ENCODE results near the gene MVP.

MVP gene

DNA sequence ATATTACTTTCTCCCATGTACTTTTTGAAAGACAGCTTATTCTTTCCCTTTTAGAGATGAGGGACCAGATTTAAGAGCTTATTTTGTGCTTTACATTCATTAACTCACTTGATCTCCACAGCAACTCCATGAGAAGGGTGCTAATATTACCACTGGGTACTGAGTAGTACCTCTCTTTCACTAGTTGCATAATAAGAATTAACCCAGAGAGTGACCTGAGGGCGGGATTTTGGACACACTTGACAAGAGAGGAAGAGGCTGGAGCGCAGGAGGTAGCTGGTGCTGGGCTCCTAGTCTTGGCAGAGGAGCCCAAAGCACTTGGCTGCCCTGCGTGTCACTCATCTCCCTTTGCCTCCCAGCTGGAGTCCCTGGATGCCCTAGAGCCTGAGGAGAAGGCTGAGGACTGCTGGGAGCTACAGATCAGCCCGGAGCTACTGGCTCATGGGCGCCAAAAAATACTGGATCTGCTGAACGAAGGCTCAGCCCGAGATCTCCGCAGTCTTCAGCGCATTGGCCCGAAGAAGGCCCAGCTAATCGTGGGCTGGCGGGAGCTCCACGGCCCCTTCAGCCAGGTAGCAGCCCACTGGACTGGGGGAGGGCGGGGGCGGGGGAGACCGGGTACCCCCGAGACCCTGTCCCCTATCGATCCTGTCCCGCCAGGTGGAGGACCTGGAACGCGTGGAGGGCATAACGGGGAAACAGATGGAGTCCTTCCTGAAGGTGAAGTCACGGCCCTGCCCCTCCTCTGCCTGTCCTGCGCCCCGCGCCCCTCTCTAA is 15.6 kb upstream of the MVP start:
- DNase-seq (ENCODE audit: low read depth in 3 of 3), result no peak

DNA sequence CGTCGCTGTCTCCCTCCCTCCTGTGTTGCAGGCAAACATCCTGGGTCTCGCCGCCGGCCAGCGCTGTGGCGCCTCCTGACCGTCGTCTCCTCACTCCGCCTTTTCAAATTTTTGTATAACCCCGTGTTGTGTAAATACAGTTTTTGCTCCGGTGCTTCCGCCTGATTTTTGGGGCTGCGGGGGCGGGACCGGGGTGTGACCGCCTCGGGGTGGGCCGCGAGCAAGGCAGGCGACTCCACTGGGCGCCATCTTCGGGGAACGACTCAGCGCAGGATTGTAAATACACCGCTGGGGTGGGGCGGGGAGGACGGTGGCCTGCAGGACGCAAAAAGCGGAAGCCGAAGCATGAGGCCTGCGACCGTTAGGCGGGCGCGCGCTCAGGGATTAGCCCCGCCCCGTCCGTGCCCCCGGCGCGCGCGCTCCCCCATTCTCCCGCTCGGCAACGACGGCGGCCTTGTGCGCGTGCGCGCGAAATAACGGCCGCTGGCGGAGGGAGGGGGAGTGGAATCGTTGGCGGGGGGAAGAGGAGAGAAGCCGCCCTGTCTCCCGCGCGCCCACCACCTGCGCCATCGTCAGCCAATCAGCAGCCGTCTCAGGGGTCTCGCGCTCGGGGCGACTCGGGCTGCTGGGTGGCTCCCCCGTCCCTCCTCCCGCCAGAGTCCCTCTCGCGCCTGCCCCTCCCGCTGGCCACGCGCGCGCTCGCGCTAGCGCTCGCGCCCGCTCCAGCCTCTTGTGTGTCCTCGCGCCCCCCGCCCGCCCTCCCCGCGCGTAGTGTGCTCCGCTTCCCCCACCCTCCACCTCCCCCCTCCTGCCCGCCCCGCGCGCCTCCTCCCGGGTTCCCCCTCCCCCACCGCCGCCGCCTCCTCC is 14.8 kb upstream of the MVP start:
- DNase-seq (ENCODE audit: low read depth in 3 of 3), result peak; percentile 93 to 98 (median 93)

DNA sequence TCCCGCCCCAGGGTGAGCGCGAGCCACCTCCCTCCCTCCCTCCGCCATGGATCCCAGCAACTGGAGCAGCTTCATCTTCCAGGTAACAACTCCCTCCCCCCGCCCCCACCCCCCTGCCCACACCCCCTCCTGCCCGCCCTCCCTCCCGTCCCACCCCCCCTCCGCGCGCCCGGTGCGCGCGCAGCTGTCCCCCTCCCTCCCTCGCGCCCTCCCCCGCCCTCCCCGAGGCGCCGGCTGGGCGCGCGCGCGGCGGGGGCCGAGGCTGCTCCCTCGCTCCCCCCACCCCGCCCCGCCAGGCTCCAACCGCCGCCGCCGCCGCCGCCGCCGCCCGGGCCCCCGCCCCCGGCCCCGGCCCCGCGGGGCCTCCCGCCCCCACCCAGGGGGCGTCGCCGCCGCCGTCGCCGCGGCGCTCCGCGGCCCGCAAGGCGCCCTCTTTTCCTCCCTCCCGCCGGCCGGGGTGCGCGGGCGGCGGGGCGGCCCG is 14.1 kb upstream of the MVP start, which contains the start of gene MAZ:
MAZ (plus strand) TSS at position 431 of the 481 bp plus-strand sequence. CDS start 173 bp downstream, outside the sequence.
- DNase-seq (ENCODE audit: low read depth in 3 of 3), result peak in 2 of 3 experiments; percentile 63 to 75

DNA sequence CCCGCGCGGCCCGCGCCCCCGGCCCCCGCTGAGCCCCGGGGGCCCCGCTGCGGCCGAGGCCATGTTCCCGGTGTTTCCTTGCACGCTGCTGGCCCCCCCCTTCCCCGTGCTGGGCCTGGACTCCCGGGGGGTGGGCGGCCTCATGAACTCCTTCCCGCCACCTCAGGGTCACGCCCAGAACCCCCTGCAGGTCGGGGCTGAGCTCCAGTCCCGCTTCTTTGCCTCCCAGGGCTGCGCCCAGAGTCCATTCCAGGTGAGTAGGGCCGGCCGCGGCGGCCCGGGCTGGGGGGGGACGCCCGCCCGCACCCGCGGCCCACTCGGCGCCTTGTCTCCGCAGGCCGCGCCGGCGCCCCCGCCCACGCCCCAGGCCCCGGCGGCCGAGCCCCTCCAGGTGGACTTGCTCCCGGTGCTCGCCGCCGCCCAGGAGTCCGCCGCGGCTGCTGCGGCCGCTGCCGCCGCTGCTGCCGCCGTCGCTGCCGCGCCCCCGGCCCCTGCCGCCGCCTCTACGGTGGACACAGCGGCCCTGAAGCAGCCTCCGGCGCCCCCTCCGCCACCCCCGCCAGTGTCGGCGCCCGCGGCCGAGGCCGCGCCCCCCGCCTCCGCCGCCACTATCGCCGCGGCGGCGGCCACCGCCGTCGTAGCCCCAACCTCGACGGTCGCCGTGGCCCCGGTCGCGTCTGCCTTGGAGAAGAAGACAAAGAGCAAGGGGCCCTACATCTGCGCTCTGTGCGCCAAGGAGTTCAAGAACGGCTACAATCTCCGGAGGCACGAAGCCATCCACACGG is 13.4 kb upstream of the MVP start:
- peak in 2 of 3 experiments; percentile 32 to 71 for DNase-seq (ENCODE audit: low read depth in 3 of 3)

DNA sequence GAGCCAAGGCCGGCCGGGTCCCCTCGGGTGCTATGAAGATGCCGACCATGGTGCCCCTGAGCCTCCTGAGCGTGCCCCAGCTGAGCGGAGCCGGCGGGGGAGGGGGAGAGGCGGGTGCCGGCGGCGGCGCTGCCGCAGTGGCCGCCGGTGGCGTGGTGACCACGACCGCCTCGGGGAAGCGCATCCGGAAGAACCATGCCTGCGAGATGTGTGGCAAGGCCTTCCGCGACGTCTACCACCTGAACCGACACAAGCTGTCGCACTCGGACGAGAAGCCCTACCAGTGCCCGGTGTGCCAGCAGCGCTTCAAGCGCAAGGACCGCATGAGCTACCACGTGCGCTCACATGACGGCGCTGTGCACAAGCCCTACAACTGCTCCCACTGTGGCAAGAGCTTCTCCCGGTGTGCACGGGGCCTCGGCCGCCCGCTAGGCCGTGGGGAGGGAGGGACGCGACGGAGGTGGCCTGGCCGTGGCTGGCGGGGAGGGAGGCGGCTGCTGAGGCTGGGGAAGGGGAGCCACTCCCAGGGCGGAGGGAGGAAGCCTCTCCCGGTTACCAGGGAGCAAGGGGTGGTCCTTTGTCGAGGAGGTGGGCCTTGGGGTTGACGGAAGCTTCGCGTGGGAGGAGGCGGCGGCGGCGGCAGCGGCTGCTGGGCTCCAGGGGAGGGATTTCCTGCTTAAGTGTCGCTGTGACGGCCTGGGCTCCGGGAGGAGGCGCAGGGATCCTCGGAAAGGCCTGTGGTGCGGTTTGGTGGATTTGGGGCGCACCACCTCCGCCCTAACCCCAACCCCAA is 12.6 kb upstream of the MVP start:
- DNase-seq (ENCODE audit: low read depth in 3 of 3), result peak; percentile 78 to 90 (median 78)

DNA sequence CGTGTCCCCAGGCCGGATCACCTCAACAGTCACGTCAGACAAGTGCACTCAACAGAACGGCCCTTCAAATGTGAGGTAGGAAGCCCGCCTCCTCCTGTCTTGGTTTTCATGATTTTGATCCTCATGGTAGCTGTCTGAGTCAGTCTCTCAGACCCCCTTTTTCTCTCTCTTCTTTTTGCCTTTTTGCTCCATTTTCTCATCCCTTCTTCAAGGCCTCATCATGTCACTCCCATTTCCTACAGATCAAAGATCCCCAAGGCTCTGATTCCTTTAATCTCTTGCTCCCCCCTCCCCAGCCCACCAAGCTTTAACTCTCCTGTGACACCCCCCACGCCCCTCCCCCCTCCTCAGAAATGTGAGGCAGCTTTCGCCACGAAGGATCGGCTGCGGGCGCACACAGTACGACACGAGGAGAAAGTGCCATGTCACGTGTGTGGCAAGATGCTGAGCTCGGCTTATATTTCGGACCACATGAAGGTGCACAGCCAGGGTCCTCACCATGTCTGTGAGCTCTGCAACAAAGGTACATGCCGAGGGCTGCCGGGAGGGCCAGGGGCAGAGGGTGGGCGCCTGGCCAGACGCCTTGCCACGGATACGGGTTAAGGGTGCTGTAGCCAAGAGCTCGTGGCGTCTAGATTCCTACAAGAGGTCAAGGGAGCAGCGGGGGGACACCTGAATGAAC is 11.9 kb upstream of the MVP start:
- peak in 2 of 3 experiments; percentile 19 to 47 for DNase-seq (ENCODE audit: low read depth in 3 of 3)

DNA sequence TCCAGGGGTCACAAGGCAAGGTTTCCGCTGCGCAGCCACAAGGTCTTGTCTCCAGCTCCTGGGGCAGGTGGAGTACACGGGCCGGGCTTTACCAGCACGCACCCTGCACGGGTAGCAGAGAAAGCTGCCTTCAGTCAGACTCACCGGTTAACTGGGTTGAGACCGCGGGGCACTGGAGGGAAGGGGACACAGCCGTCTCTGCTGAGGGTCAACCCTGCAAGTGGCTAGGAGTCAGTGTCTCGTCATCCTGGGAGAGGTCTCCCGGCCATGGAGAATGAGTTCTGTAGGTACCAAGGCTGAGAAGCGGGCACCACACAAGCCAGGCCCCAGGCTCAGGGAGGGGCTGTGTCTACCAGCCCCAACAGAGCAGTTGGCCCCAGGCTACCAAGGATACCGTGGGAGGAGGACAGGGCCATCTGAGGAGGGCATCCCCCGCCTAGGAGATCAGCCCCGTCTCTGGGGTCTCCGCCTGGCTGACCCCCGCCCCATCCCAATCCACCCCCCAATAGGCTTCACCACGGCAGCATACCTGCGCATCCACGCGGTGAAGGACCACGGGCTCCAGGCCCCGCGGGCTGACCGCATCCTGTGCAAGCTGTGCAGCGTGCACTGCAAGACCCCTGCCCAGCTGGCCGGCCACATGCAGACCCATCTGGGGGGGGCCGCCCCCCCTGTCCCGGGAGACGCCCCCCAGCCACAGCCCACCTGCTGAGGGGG is 11.1 kb upstream of the MVP start:
- no peak for DNase-seq (ENCODE audit: low read depth in 3 of 3)

DNA sequence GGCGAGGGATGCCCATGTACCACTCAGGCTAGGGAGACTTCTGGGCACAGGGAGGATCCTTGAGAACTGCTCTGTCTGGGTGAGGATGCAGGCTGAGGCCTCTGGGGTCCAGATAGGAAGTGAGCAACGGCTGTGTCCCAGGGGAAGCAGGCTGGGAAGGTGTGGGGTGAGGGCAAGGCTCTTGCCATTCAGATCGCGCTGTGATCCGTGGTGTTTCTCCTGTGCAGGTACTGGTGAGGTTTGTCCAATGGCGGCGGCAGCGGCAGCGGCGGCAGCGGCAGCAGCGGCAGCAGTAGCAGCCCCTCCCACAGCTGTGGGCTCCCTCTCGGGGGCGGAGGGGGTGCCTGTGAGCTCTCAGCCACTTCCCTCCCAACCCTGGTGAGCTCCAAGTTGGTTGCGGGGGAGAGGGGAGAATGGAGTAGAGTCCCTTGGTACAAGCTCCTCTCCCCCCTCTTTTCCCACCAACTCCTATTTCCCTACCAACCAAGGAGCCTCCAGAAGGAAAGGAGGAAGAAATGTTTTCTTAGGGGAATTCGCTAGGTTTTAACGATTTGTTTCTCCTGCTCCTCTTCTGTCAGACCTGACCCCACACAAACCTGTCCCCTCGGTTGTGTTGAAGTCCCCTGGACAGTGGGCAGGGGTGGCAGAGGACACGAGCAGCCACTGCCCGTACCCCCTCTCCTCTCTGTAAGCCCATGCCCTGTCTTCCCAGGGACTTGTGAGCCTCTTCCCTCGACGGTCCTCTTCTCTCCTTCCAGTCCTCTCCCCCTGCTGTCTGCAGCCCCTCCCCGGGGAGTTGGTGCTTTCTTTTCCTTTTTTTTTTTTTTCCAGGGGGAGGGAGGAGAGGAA is 10.2 kb upstream of the MVP start:
- peak in 1 of 3 experiments; percentile 42 for DNase-seq (ENCODE audit: low read depth in 3 of 3)

DNA sequence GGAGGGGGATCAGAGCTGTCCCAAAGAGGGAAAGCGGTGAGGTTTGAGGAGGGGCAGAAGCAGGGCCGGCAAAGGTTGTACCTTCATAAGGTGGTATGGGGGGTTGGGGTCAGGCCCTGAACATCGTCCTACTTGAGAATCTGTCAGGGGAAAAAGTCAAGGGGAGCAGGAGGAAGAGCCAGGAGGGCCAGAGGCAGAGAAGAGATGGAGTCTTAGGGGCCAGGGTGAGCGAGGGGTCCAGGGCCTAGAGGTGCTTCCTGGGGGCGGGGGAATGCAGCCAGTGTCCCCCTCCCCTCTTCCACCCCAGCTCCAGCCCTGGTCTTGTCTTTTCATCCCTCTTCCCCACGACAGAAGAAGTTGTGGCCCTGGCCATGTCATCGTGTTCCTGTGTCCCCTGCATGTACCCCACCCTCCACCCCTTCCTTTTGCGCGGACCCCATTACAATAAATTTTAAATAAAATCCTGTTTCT is 9.5 kb upstream of the MVP start:
- DNase-seq (ENCODE audit: low read depth in 3 of 3), result no peak

DNA sequence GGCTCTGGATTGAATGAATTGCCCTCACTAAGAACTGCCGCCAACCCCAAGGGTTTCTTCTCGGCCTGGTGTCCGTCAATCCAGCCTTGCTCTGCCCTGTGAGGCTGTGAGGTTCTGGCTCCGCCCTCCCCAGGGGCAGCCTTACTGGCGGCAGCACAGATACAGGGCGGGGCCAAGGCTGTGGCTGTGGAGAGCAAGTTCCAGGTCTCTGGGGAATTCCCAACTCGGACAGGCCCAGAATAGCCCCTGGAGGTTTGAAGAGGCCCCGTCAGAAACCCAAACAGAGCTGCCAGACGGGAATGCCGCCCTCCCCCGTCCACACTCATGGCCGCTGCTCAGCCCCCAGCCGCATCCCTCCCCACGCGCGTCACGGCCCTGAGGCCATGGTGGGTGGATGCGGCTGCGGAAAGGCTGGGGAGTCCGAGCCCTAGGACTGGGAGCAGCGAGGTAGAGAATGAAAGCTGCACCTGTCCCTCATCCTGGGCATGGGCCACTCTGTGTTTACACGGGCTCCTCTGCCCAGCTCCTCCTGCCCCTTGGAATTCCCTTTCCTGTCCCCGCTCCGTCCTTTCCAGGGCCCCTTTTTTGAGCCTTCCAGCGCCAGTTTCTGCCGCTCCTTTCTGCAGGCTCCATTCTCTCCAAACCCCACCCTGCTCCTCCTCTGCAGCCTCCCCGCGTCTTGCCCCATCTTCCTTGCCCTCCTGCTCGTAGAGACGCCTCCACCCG is 8.9 kb upstream of the MVP start:
- peak in 2 of 3 experiments; percentile 43 to 84 for DNase-seq (ENCODE audit: low read depth in 3 of 3)

DNA sequence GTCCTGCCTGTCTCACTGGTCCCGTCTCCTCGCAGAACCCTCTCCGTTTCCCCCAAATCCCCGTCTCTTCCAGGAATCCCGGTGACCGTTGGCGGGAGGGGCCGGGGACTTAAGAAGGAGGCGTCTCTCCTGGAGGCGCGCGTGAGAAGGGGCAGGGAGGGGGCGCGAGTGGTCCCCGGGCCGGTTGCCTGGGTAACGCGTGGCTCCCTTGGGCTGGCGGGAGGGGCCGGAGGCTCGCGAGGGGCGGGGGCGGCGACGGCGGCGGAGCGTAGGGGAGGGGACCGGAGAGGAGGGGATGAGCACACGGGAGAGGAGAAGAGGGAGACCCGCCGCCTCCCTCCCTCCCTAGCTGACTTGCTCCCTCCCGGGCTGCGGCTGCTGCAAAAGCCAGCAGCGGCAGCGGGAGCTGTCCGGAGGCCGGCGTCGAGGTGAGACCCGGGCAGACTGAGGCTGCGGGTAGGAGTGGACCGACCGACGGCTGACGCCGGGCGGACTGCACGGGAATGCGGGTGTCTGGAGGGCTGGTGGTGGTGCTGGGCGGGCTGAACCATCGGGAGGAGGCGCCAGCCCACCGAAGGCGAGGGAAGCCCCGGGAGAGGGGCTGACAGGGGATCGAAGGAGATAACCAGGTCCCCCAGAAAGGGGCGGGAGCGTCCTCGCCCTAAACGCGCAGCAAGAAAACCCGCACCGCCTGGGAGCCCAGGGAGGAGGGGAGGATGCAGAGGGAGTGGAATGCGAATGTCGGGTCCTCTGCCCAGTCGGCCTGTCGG is 8.2 kb upstream of the MVP start, which contains the start of gene PRRT2:
PRRT2 (plus strand) TSS at position 298 of the 770 bp plus-strand sequence. CDS start 862 bp downstream, outside the sequence.
- DNase-seq (ENCODE audit: low read depth in 3 of 3), result peak in 1 of 3 experiments; percentile 63

DNA sequence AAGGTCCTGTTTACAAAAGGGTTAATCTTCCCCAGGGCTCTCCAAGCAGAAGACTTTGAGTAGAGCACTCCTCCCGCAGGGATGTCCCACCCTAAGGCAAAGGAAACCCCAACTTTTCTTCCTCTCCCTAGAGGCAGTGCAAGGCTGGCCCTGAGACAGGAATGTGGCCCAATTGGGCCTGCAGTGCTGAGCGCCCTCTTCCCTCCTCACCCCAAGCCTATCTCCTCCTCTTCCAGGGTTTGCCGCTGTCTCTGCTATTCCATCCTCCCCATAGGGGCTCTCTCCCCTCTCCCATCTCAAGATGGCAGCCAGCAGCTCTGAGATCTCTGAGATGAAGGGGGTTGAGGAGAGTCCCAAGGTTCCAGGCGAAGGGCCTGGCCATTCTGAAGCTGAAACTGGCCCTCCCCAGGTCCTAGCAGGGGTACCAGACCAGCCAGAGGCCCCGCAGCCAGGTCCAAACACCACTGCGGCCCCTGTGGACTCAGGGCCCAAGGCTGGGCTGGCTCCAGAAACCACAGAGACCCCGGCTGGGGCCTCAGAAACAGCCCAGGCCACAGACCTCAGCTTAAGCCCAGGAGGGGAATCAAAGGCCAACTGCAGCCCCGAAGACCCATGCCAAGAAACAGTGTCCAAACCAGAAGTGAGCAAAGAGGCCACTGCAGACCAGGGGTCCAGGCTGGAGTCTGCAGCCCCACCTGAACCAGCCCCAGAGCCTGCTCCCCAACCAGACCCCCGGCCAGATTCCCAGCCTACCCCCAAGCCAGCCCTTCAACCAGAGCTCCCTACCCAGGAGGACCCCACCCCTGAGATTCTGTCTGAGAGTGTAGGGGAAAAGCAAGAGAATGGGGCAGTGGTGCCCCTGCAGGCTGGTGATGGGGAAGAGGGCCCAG is 7.3 kb upstream of the MVP start:
- DNase-seq (ENCODE audit: low read depth in 3 of 3), result no peak

DNA sequence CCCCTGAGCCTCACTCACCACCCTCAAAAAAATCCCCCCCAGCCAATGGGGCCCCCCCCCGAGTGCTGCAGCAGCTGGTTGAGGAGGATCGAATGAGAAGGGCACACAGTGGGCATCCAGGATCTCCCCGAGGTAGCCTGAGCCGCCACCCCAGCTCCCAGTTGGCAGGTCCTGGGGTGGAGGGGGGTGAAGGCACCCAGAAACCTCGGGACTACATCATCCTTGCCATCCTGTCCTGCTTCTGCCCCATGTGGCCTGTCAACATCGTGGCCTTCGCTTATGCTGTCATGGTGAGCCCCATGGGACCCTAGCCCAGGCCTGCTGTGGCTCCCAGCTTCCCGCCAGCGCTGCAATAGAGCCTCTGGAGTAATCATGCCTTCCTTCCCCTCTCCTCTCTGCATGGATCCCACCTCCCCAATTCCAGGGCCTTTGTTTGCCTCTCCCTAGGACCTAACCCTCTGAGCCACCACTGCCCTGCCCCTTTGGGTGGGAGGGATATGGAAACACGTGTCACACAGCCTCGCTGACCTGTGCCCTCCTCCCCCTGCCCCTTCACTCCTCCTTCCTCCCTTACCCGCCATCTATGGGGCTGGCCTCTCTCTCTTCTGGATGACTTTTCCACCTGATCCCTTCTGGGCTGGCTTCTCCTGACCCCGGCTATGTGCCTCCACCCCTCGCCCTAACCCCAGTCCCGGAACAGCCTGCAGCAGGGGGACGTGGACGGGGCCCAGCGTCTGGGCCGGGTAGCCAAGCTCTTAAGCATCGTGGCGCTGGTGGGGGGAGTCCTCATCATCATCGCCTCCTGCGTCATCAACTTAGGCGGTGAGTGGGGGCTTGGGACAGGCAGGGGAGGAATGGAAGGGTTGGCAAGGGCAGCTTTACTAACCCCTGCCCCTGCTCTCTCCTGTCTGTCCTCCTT is 6.4 kb upstream of the MVP start:
- DNase-seq (ENCODE audit: low read depth in 3 of 3), result no peak

DNA sequence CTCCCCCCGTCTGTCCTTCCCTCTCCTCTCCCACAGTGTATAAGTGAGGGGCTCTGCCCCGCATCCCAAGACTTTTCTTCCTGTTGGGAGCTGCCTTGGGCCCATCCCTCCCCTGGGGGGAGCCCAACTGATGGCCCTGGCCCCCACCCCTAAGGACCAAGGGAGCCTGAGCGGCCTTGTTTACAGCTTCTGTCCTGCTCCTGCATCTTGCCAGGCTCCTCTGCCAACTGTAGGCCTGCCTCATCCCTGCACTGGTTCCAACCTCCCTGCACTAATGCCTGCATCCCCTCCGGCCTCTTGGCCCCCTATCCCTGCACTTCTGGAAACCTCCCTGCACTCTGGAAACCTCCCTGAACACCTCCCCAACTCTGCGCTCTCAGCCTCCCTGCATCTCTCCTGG is 5.7 kb upstream of the MVP start:
- DNase-seq (ENCODE audit: low read depth in 3 of 3), result no peak

Measured in stimulated activated CD4-positive, alpha-beta T cell treated with anti-CD3 and anti-CD28 coated beads, TNF-alpha, amount 100 ng/mL, for 24 hours (primary cell).